ENCODE measurements around the gene PDE4B.

PDE4B gene

DNA sequence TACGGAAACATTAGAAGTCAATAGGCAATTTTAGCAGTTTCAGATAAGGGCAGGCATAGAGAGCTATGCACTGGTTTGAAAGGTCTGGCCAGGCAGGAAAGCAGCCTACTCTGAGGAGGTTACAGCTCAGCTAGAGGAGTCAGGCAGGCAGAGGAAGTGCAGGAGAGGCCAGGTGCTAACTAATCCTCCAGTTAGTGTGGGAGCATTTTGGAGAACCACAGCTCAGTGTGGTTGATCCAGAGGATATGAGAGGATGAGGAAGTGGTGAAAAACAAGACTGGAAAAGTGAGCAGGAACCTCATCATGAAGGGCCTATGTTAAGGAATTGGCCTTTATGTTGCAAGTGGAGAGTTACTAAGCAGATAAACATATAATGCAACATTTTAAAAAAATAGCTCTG is 458.9 kb downstream of the PDE4B start:
- no peak for DNase-seq (ENCODE audit: low spot score)
- in situ Hi-C loops (cut with MboI; ENCODE audit: low sequenced_read_pairs, unreplicated experiment): loop anchor here (5.0 to 25.0 kb wide), 3 partner anchors 103 to 486 kb away; no protein-coding TSS in a partner anchor
- TF ChIP-seq CTCF (IDR thresholded peaks at IDR 0.05; ENCODE audit: borderline replicate concordance, control extremely low read depth, extremely low read depth, insufficient read depth, missing control alignments): no peak

DNA sequence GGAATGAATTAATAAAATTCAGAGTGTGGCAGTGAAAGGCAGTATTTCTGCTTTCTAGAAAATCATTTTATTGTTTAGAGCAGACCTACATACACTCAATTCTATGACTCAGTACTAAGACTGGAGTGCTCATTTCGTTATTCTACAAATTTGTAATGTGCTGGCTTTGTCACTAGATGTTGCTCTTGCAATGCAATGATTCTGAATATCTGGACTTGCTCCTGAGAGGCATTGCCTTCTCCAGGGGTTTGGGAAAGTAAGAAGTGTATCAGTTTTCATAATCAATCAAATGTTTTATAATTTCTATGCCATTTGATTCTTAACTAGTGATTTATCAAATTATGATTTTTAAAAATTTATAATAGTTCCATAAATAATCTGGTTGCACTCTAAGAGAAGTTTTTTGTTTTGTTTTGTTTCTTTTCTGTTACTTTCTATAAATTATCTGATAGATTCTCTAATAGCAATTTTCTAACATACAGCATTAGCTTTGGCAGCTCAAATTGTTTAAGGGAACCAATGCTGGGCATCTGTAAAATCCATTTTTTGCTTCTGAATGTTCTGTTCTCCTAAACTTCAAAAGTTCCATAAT is 460.7 kb downstream of the PDE4B start:
- TF ChIP-seq CTCF (IDR thresholded peaks at IDR 0.05; ENCODE audit: borderline replicate concordance, control extremely low read depth, extremely low read depth, insufficient read depth, missing control alignments): peak; percentile 82
- in situ Hi-C loops (cut with MboI; ENCODE audit: low sequenced_read_pairs, unreplicated experiment): loop anchor here (5.0 to 25.0 kb wide), 3 partner anchors 101 to 484 kb away; no protein-coding TSS in a partner anchor
- peak; percentile 46 for DNase-seq (ENCODE audit: low spot score)

DNA sequence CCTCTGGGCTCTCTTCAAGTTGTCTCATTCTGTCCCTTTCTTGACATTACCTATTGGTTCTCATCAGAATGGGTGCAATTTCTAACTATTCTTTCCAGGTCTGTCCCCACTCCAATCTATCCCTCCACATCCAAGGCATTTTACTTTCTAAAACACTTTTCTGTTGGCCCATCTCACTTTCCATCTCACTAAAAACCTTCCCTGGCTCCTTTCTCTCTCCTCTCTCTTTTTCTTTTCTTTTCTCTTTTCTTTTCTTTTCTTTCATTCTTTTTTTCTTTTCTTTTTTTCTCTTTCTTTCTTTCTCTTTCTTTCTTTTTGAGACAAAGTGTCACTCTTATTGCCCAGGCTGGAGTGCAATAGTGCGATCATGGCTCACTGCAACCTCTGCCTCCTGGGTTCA is 462.1 kb downstream of the PDE4B start:
- TF ChIP-seq CTCF (IDR thresholded peaks at IDR 0.05; ENCODE audit: borderline replicate concordance, control extremely low read depth, extremely low read depth, insufficient read depth, missing control alignments): no peak
- in situ Hi-C loops (cut with MboI; ENCODE audit: low sequenced_read_pairs, unreplicated experiment): loop anchor here (5.0 to 25.0 kb wide), 3 partner anchors 100 to 483 kb away; no protein-coding TSS in a partner anchor
- no peak for DNase-seq (ENCODE audit: low spot score)

GRCh38 chr1:66256629-66257572 is 464.2 kb downstream of the PDE4B start:
- no peak for TF ChIP-seq CTCF (IDR thresholded peaks at IDR 0.05; ENCODE audit: borderline replicate concordance, control extremely low read depth, extremely low read depth, insufficient read depth, missing control alignments)
- in situ Hi-C loops (cut with MboI; ENCODE audit: low sequenced_read_pairs, unreplicated experiment): loop anchor here (10.0 to 25.0 kb wide), 2 partner anchors 98 to 480 kb away; no protein-coding TSS in a partner anchor
- no peak for DNase-seq (ENCODE audit: low spot score)

DNA sequence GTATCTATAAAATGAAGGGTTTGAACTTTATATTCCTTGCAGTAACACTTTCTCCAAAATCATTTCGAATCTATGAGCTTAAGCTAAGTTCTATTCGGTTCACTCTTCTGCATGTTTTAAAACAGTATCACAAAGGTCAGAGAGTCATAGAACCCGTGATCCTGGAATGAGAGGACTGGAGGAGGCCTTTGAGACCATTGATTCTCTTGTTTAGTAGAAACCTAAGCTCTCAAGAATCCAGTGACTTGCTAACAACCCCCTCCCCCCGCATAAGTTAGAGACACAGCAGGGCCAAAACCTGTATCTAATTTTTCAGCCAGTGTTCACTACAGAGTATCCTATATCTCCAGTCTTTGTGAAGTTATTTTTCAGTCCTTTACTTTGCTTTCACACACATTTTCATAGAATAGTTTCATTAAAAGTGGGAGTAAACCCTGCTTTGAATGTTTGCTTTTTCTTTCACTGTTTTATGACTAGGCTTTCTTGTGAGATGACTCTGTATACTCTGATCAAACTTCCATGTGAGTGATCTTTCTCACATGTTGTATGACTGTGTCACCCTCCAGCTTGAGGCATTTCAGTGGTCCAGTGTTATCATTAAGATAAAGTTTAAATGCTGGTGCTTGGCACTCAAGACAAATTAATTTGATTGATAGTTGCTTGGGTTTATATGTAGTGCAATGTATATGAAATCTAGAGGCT is 465.9 kb downstream of the PDE4B start:
- DNase-seq (ENCODE audit: low spot score): no peak
- TF ChIP-seq CTCF (IDR thresholded peaks at IDR 0.05; ENCODE audit: borderline replicate concordance, control extremely low read depth, extremely low read depth, insufficient read depth, missing control alignments): no peak
- in situ Hi-C loops (cut with MboI; ENCODE audit: low sequenced_read_pairs, unreplicated experiment): loop anchor here (10.0 to 25.0 kb wide), 2 partner anchors 96 to 479 kb away; no protein-coding TSS in a partner anchor

DNA sequence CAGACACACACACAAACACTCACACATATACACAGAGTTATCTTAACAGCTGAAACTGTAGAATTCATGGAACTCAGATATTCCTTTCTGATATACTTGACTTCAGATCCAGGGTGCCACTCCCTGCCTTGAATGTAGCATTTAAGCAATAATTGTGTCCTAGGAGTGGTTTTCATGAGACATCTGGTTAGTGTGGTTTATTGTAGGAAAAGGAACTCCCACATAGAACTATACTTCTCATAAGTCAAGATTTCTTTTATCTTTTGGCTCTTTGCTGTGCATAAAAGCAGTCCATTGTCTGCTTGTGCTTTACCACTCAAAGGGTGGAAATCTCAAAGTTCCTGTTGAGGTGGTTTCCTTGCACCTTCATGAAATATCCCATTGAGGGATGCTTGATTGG is 468.7 kb downstream of the PDE4B start:
- no peak for TF ChIP-seq CTCF (IDR thresholded peaks at IDR 0.05; ENCODE audit: borderline replicate concordance, control extremely low read depth, extremely low read depth, insufficient read depth, missing control alignments)
- in situ Hi-C loops (cut with MboI; ENCODE audit: low sequenced_read_pairs, unreplicated experiment): loop anchor here (25.0 kb wide), 1 partner anchor 476 kb away; no protein-coding TSS in a partner anchor
- DNase-seq (ENCODE audit: low spot score): no peak

Data from GM13976 (cell line).